SHP77 (cell line): ENCODE data around the gene TJP2.
"Not testable (repeated sequence)": the region's sequence is repeated elsewhere in the genome, so short reads cannot be mapped to it uniquely, and the experiment has no call there.

Source experiments
- DNase-seq, 2 experiments: peaks; one replicate each; lab custom pipeline; 2025; lab: John Stamatoyannopoulos, UW

TJP2 gene

DNA sequence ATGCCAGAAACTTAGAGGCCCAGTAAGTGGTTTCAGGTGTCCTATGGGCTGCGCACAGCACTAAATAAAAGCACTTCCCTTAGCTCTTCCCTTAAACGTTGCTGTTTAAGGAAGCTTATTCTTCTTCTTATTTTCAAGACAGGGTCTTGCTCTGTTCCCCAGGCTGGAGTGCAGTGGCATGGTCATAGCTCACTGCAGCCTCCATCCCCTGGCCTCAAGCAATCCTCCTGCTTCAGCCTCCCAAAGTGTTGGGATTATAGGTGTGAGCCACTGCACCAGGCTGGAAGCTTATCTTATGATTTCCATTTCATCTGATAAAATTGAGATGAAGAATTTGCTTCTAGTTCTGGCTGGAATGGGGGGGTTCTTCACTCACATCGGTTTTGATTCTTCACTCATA lies 15.6 kb upstream of the TJP2 start:
- no peak for DNase-seq

DNA sequence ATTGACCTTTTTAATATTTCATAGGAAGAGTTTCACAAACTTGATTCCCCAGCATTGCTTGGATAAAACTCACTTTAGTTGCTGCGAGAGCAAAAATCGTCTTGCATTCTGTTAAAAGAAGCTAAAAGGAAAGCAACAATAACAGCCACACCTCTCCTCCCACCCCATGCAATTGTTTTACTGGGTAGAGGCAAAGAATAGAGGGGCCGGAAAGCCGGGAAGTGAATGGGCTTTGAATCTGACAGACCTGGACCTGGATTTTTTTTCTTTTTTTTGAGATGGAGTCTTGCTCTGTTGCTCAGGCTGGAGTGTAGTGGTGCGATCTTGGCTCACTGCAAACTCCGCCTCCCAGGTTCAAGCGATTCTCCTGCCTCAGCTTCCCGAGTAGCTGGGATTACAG lies 9.5 kb upstream of the TJP2 start:
- DNase-seq, result not testable (repeated sequence)

GRCh38 chr9:69165581-69165980 lies 8.5 kb upstream of the TJP2 start:
- DNase-seq, result no peak

DNA sequence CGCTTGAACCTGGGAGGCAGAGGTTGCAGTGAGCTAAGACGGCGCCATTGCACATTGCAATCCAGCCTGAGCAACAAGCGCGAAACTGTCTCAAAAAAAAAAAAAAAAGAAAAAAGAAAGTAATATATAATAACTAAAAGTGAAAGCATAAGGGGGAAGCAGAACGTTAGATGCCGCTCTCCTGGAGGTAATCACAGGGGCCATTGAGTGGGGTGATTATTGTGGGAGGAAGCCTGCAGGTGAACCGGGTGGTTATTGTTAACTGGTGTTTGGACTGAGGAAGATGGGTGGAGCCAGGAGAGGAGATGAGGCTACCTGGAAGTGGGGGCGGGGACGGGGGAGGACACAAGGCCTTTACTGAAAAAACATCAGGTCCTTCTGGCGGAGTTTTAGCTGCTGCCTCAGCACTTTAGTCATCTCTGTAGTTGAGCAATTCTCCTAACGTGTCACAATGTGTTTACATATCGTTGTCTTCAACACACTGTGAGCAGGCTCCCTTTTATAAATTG lies 5.3 kb upstream of the TJP2 start:
- no peak for DNase-seq

GRCh38 chr9:69170231-69170630 lies 3.8 kb upstream of the TJP2 start:
- no peak for DNase-seq

- DNase-seq, result no peak
Observed at GRCh38 chr9:69171049-69171448, 3.0 kb upstream of the TJP2 start.

GRCh38 chr9:69171517-69171916 lies 2.6 kb upstream of the TJP2 start:
- DNase-seq, result no peak

GRCh38 chr9:69172895-69173294 lies 1.2 kb upstream of the TJP2 start:
- DNase-seq, result no peak

GRCh38 chr9:69173497-69173890 lies 583 bp upstream of the TJP2 start:
- no peak for DNase-seq

DNA sequence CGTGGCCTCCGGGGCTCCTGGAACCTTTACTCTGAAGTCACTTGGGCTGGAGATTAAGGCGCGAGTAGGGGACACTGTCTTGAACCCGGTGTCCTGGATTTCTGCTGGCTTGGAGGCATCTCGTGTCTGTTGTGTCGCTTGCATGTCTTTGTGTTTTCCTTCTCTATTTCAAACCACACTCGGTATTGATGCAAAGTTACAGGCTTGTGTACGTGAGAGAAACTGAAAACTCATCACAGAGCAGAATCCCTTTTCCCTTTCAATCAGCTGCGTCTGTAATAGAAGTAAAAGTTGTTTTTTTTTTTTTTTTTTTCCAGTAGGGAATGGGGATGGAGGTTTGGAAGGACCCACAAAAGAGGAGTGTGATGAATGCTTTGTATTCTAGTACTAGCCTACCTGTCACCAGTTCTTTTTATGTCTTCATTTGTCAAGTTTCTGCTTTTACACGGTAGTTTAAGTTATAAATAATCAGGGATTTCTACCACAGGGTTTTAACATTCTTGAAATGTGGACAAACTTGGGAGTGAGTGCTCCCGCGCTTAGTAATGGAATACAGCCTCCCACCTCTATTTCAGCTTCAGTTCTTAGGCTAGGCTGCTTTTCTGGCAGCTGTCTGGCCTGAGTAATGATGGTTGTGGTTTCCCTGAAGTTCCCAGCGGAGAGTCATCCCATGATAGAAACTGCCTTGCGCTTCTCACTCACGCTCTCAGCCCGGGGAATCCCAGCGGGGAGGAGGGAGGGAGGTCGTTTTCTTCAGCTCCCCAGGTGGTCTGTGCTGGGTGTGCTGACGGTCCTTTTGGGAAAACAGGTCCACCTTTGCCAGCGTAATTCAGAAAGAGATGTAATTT lies 763 bp downstream of the TJP2 start:
- no peak for DNase-seq

DNA sequence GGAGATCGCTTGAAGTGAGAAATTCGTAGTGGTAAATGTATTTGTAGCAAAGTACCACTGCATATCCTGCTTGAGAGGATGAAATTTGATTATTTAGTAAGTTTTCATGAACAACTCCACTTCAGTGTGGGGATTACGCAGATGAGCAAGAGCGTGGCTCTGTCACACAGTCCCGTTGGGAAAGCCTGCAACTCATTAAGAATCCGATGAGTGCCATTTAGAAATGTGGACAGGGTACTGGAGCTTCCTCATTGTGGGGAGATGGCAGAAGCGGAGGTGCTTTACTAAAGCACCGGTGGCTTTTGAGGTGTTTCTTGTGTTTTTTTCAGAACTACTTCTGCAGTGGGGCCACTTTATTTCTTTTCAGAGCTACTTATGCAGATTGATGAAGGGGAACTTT lies 1.4 kb downstream of the TJP2 start:
- DNase-seq, result no peak

DNA sequence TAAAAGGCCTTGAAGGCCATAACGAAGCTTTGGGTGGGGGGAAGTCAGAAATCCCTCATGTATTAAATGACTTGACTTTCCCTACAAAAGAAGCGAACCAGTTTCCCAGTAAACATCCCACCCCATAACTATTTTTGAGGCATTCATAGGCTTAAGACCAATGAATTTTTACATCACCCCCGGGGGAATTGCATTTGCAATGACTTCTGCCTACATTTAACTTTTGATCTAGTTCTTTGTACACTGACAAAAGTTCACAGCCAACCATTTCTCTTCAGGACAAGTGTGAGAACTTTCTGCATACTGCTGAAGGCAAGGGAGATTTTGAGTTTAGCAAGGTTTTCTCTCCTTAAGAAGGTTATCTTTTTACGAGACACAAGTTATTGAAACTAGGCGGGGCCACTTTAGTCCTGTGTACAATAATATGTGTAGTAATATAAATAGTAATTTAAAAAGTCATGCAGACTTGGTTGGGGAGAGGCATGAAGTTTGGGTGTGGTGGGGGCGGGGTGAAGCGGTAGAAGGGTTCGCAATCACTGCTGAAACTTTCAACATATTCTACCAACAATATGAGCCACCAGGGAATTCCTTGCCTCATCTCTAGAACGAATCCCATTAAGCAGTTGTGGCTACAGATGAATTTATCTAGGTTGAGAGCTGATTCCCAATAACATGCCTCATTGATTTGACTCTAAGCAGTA lies 2.5 kb downstream of the TJP2 start:
- no peak for DNase-seq

DNA sequence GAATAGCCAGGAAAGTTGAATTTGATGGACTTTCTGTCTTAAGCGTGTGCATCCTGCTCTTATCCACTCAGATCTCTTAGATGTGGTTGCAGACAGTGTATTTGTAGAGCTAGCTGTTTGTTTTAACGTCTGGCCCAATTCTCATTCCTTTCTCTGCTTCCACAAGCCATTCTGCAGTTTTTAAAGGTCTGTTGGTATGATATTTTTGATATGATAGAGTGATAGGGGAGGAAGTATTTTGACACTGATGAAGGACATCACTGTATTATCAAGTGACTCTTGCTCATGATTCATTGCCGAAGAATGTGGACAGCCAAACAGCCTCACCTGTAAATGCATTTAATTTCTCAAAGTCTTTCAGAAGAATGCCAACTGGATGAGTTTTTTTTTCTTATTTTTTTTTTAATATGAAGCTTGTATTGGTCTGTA lies 4.5 kb downstream of the TJP2 start:
- DNase-seq, result no peak

DNA sequence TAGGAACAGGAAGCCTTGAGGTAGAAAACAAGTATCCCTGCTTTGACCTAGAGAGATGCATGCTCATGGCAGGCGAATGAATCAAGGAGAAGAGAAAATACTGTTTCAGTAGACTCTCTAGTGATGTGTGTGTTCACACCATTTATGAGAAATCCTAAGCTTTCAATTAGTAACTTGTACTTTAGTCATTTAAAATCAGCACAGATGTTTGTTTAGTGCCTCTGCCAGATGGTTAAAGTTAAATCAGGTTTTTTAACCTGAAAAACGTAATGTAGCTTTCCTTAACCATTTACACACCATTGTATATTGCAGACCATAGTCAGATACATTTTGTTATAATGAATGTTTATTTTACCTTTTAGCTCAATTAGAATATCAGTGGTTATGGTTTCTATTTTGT lies 5.0 kb downstream of the TJP2 start:
- no peak for DNase-seq

GRCh38 chr9:69180200-69180599 lies 6.1 kb downstream of the TJP2 start:
- no peak for DNase-seq

DNA sequence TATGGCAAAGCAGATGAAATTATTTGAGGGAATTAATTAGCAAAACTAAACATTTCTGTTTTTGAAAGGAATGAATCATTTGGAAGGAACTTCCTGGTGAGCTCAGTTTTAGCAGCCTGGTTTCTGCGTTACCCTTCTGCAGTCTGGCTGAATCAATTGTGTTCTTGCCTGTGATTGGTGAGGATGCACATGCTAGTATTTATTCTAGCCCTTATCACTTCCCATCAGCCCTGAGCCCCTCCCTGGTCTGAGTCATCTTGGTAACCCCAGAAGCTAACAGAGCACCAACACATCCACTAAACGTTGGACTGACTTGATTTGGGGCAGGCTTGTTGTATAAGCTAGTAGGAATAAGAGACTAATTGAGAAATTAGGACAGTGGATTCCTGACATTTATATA lies 6.6 kb downstream of the TJP2 start:
- DNase-seq, result peak in 1 of 2 experiments; percentile 24

DNA sequence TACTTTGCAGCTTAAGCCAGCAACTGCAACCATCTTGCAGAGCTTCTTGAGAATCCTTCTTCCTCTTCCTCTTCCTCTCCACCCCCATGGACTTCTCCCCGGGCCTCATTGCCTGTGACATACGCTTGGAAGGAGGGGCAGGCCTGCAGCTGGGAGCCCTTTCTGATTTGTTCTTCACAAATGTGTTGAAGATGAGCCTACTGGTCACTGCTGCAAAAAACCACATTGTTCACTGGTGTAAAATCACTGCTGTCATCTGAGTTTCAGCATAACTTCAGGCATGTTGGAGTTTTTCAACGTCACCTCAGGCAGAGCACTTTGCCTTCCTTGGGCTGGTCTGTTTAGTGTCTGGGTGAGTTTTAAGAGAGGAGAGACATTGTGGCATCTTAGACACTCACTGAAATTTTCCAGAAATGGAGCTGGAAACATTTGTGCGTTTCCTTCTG lies 7.9 kb downstream of the TJP2 start:
- no peak for DNase-seq

DNA sequence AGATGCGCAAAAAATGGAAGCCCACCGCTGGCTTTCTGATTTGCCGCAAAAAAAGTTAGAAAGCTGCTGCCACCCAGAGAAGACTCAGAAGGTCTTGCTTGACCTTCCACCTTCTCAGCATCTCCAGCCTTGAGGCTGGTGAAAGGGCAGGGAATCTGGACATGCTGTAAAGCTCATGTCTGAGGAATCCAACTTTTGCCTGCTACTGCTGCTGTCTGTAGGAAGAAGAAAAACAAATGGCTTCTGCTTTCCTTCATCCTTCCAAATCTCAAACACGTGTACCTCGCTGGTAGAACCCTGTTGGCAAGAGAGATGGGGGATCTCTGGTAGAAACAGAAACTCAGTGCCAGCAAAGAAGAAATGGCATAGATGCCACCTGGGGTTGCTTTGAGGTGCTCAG lies 10.2 kb downstream of the TJP2 start:
- no peak for DNase-seq

GRCh38 chr9:69186841-69187611 lies 12.9 kb downstream of the TJP2 start:
- DNase-seq, result no peak

DNA sequence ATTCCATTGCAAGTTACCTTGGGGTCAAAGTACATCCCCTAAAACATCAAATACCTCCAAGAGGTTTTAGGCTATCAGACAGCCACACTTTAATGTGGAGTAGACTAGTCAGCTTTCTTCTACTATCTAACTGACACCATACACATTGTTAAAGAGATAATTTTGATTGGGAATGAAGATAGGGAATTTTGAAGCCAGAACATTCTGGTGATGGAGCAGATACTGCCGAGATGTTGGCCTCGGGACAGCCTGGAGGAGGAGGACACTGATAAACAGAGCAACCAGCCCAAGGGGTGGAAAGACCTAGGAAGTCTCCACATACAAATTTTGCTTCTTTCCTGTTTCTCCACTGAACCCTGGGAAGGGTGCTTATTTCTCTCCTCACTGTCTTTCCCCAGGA lies 14.9 kb downstream of the TJP2 start:
- no peak for DNase-seq

DNA sequence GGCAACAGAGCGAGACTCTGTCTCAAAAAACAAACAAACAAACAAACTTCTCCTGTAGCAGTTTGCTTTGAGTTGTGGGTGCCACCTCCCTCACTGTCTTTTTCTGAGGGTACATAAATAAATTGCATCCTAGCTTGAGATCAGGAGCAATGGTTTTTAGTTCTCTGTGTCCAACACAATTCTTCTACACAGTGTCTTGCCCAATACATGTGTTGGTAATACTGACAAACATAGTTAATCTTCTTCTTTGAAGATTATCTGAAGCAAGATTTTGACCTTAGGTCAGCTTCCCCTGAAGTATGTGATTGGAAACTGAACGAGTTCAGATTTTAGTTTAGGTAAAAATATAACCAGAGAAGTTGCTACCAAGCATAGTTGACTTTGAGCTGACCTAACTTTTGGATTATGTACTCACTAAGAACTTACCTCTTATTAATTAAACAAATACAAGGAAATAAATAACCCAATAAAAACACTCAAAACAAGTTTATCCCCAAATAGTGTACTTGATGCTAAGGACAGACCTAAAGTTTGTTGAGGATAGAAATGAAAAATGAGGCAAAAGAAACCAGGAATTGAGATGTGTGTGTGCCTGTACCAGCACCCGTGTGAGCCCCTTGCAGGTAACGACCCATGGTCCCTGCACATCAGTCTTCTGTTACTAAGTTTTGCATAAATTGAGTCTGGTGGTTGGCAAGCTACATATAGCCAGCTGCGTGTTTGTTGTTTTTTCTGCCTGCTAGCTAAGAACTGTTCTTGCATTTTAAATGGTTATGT lies 16.2 kb downstream of the TJP2 start:
- DNase-seq, result no peak

GRCh38 chr9:69190863-69191181 lies 16.7 kb downstream of the TJP2 start:
- DNase-seq, result no peak
